Fibroblast of the conjunctiva (primary cell): ENCODE measurements around the gene TAPT1.
"Not testable (repeated sequence)": the region's sequence is repeated elsewhere in the genome, so short reads cannot be mapped to it uniquely, and the experiment has no call there.

Experiments used
- DNase-seq: peaks from one replicate; pipeline ENCODE4 v3.0.0-alpha.2; 2010; ENCODE audit warnings: low read depth

TAPT1 gene

GRCh38 chr4:16212138-16212782 is 14.0 kb downstream of the TAPT1 start:
- no peak for DNase-seq

GRCh38 chr4:16207409-16207808 is 18.9 kb downstream of the TAPT1 start:
- DNase-seq, result no peak

GRCh38 chr4:16206848-16207247 is 19.4 kb downstream of the TAPT1 start:
- DNase-seq, result no peak

GRCh38 chr4:16206301-16206700 is 20.0 kb downstream of the TAPT1 start:
- no peak for DNase-seq

- no peak for DNase-seq
Measured at GRCh38 chr4:16205298-16206164, 20.7 kb downstream of the TAPT1 start.

- DNase-seq, result no peak
Measured at GRCh38 chr4:16204505-16204904, 21.8 kb downstream of the TAPT1 start.

DNA sequence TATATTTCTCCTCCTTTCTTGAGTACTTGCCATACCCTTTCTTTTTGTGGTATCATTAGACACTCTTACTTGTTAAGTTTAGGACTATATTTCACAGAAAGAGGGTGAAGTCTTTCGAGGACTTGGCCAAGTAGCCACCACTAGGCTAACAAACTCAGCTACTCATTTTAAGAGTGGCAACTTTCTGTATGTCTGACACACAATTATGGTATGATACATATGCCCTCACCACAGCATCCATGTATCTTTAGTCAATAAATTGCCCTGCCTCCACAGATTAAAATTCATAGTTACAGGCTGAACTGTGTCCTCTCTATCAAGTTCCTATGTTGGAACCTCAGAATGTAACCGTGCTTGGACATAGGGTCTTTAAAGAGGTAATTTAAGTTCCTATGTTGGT is 23.2 kb downstream of the TAPT1 start:
- no peak for DNase-seq

- no peak for DNase-seq
Measured at GRCh38 chr4:16202598-16202997, 23.7 kb downstream of the TAPT1 start.

DNA sequence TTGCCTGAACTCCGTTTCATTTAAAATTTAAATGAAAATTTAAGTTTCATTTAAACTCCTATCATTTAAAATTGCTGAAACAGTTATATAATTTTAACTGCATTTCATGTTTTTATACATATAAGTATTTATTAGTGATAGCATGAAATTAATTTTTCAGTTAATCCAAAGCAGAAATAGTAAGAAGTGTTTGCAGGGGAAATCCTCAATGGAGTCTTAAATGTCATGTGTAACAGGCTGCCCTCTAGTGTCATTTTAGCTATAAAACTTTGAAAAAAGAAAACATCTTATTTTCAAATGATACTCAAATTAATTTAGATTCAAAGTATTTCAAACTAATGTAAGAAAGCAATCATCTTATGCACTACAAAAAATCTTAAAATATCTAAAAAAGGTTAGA is 27.2 kb downstream of the TAPT1 start:
- DNase-seq, result peak; percentile 18

- DNase-seq, result no peak
Measured at GRCh38 chr4:16197876-16198665, 28.2 kb downstream of the TAPT1 start.

DNA sequence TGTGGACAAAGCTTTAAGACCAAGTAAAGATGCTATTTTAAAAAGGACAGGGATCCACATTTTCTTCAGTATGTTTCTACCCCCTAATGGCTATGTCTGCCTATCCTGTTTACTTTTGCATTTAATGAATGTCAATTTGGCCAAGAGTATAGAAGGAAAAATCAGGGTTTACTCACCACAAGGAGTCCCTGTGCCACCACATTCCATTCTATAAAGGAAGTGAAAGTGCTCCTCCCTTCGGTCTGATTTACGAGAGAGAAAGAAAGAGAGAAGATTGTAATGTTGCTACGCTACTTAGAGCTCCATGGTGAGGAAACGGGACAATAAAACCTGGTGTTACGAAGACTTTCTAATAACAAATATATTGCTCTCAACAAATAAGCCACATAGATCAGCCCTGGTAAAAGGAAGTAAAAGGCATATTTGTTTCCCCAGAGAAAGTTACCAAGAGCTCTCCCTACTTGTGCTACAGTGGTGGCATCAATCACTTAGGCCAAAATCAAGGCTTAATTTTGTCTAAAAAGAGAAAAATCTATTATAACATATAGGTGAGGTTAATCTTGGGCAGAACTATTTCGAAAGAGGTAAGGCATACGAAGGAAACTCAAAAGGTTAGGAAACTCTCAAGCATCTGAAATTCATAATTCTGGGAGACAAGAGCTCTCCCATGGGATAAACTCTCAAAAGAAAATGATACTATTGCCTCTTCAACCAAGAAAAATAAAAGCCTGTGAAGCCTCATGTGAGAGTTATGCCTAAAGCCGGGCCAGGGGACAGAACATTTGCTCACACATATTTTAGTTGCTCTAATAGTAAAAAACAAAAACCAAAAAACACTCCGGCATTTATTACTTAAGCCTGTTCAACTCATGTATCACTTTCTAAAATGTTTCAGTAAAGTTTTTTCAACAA is 29.5 kb downstream of the TAPT1 start:
- DNase-seq, result peak; percentile 34

GRCh38 chr4:16195209-16195608 is 31.1 kb downstream of the TAPT1 start:
- no peak for DNase-seq

DNA sequence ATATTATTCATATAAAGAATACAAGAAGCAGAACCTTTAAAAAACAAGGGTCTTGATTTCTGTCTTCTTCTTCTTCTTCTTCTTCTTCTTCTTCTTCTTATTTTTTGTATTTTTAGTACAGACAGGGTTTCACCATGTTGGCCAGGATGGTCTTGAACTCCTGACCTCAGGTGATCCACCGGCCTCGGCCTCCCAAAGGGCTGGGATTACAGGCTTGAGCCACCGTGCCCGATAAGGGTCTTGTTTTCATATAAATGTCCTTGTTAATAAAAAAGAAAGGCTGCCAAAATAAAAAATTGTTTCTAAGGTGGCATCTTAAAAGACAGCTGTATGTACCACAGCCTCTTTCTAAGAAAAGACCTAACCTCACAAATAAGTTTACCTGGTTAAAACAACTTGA is 31.5 kb downstream of the TAPT1 start:
- DNase-seq, result not testable (repeated sequence)

- no peak for DNase-seq
Measured at GRCh38 chr4:16194214-16194613, 32.1 kb downstream of the TAPT1 start.

DNA sequence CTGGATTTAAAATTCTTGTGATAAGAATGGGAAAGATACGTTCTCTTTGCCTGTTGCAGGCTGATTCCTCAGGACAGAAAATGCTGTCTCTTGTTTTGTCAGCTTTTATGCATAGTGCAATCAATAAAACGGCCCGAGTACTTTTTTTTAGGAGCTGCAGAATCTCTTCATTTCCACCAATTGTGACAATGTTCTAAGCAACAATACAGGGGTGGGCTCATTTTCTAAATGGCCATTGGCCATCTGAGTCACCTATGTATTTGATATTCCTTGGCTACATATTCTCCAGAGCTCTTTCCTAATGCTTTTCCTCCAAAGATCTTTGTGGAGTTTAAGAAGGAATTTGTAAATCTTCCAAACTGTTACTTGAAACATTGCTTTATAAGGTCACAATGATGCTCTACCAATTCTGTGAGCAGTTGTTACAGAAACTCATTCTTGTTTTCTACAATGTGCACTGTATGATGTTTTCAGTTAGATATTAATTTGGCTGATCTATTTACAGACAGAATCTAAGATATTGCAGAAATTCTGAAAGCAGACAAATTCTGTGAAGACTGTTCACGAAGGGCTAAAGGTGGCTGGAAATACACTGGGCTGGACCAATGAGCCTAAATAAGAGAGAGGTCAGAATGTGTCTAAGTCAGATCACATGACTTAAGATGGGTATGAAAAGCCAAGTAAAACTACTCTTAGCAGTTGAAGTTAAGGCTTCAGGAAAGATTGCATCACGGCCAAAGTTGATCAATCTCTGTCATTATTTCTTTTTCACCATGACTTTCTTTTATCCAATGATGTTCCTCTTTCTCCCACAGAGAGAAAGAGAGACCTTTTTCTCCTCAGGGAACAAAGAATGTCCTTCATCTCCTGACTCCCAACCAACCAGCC is 33.4 kb downstream of the TAPT1 start:
- DNase-seq, result no peak

GRCh38 chr4:16192057-16192456 is 34.2 kb downstream of the TAPT1 start:
- DNase-seq, result no peak

- no peak for DNase-seq
Measured at GRCh38 chr4:16187455-16187854, 38.8 kb downstream of the TAPT1 start.

- DNase-seq, result no peak
Measured at GRCh38 chr4:16186986-16187385, 39.3 kb downstream of the TAPT1 start.

GRCh38 chr4:16183604-16184003 is 42.7 kb downstream of the TAPT1 start:
- no peak for DNase-seq

GRCh38 chr4:16176621-16177020 is 49.6 kb downstream of the TAPT1 start:
- DNase-seq, result no peak

GRCh38 chr4:16171831-16172230 is 54.4 kb downstream of the TAPT1 start:
- DNase-seq, result no peak
